NOMO-1 (cell line): ENCODE results near the gene WRAP53.

Experiments used
- DNase-seq, 2 experiments: peaks; one replicate each; lab custom pipeline; 2025; ENCODE audit not compliant: unreplicated experiment in 2 of 2; lab: John Stamatoyannopoulos, UW

WRAP53 gene

GRCh38 chr17:7677388-7678067 lies 10.7 kb upstream of the WRAP53 start:
- DNase-seq: no peak

DNA sequence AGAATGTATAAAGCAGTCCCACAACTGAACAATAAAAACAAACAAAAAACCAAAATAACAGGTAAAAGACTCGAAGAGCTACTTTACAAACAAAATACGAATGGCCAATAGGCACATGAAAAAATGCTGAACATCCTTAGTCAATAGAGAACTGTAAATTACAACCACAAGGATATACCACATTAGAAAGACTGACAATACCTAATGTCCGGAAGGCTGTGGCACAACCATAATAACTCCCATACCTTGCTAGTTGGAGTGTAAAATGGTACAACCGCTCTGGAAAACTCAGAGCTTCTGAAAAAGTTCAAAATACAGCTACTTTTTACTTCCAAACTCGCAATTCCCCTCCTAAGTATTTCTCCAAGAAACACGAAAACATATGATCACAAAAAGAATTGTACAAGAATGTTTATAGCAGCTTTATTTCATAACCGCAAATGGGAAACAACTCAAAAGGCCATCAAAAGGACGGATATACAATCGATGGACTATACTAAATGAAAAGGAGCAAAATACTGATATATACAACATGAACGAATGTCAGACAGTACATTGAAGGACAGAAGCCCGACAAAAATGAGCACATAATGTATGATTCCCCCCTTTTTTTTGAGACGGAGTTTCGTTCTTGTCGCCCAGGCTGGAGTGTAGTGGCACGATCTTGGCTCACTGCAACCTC lies 3.3 kb upstream of the WRAP53 start:
- DNase-seq: no peak

DNA sequence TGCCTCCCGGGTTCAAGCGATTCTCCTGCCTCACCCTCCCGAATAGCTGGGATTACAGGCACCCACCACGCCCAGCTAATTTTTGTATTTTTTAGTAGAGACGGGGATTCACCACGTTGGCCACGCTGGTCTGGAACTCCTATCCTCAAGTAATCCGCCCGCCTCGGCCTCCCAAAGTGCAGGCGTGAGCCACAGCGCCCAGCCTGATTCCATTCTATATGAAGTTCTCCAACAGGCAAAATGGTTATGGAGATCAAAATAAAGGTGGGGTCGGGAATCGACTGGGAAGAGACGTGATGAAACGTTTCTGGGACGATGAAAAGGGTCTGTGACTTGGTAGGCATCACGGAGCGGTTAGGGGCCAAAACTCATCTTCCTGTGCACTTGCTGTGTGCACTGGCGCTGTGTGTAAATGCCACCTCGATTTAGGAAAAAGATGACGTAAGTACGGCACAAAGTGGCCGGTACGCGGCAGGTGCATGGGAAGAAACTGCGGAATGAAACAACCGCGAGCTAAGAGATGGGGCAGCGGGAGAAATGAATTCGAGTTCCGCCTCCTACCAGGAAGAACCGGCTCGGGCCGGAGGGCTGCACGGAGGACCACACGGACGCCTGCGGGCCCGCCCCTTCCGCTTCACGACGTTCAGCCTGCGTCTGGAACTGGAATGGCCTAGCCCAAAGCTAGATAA lies 2.6 kb upstream of the WRAP53 start:
- DNase-seq: peak; percentile 91 to 96

- DNase-seq: peak; percentile 87 to 96
Observed at GRCh38 chr17:7686222-7687071, 1.8 kb upstream of the WRAP53 start.

- DNase-seq: peak; percentile 93 to 95
Observed at GRCh38 chr17:7687072-7687907, 987 bp upstream of the WRAP53 start, which contains the start of gene TP53. Gene TP53, minus strand, starts transcription at chr17:7687490. Its CDS starts 10,896 bp downstream, at chr17:7676594.

DNA sequence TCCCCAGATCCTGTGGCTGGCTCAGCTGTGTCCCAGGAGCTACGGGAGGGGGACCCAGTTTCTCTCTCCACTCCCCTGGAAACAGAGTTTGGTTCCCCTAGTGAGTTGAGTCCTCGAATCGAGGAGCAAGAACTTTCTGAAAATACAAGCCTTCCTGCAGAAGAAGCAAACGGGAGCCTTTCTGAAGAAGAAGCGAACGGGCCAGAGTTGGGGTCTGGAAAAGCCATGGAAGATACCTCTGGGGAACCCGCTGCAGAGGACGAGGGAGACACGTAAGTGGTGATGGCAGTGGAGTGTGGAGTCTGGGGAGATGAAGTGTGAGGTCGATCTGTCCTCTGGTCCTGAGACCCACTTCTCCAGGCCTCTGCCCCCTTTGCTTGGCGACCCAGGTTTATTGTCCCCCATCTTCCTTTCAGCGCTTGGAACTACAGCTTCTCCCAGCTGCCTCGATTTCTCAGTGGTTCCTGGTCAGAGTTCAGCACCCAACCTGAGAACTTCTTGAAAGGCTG lies 585 bp downstream of the WRAP53 start:
- no peak for DNase-seq

- no peak for DNase-seq
Observed at GRCh38 chr17:7695586-7695985, 7.3 kb downstream of the WRAP53 start.

- DNase-seq: no peak
Observed at GRCh38 chr17:7697828-7698588, 9.7 kb downstream of the WRAP53 start.

DNA sequence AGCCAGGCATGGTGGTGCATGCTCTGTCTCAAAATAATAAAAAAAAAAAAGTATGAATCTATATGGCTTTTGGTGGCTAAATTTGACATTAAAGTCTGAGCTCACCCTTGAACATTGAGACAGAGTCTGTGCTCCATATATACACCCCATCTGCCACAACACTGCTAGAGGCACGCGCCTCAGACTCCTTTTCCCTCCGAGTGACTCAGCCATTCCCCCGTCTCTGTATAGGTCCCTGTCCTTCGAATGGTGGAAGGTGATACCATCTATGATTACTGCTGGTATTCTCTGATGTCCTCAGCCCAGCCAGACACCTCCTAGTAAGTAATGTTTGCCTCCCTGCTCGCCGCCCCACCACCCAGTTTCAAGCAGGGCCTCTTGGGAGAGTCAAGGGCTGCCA lies 12.2 kb downstream of the WRAP53 start:
- DNase-seq: no peak

GRCh38 chr17:7701681-7702080 lies 13.4 kb downstream of the WRAP53 start:
- no peak for DNase-seq

GRCh38 chr17:7702776-7703175 lies 14.5 kb downstream of the WRAP53 start:
- no peak for DNase-seq

DNA sequence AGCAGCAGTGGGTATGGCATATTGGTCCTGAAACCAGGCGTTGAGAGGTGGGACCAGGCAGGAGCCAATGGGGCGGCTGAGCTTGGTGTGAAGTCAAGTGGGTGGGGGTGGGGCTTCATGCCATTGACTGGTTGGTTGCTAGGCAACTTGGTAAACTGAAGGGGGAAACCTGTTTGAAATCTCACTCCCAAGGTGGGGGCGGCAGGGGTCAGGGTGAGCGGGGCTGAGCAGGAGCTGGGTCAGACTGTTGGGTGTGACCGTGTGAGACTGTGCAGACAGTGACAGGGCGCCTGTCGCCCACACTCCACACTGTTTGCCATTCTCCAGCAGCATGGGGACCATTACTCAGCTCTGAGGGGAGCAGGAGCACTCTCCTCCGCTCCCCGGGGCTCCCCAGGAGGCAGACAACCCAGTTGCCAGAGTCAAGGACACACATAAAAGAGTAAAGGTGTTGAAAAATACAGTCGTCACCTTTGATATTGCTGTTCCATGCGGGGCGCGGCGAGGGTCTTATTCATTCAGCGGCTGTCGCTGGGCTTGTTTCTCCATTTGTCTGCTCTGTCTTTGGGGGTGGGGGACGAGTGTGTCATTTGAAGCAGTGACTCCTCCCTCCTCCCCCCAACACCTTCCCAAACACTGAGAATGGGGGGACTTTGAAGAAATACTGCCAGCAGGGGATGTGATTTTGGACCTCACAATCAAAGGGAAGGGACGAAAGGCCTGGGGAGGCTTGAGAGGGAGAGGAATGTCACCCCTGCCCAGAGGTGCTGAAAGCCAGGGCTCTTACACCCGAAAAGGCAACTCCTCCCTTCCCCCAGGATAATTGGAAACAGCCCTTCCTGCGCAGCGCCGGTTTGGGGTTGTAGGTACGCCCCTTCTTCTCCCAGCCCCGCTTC lies 15.6 kb downstream of the WRAP53 start:
- no peak for DNase-seq

GRCh38 chr17:7704601-7705268 lies 16.5 kb downstream of the WRAP53 start, which contains the start of gene EFNB3:
Gene EFNB3, plus strand, starts transcription at chr17:7705202. Its CDS starts 397 bp downstream, at chr17:7705599.
- DNase-seq: no peak

DNA sequence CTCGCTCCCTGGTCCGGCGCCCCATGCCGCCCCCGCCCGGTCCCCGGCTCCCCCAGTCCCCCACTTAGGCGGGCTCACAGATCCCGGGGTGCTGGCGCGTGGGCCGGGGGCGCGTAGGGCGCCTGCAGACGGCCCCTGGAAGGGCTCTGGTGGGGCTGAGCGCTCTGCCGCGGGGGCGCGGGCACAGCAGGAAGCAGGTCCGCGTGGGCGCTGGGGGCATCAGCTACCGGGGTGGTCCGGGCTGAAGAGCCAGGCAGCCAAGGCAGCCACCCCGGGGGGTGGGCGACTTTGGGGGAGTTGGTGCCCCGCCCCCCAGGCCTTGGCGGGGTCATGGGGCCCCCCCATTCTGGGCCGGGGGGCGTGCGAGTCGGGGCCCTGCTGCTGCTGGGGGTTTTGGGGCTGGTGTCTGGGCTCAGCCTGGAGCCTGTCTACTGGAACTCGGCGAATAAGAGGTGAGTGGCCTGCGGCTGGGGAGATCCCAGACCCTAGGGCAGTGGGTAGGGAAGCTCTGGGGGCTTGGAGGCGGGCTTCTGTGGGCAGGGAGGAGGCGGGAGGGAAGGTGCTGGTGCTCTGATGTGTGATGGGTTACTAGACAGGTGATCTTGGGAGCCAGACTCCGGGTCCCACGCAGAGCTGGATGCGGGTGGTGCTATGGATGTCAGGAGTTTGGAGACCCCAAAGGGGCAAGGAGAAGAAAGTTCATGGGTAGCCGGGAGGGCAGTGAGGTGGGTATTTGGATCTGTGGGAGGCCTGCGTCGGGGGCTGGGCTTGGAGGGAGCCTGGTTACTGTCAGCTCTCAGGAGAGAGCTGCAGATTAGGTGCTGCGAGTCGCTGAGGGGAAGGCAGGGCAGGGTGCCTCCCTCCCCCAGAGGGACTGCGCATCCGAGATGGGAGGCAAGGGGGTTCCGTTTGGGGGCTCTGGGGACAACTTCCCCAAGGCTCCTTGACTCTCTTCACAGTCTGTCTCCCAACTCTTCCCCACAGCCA lies 17.3 kb downstream of the WRAP53 start:
- DNase-seq: no peak

DNA sequence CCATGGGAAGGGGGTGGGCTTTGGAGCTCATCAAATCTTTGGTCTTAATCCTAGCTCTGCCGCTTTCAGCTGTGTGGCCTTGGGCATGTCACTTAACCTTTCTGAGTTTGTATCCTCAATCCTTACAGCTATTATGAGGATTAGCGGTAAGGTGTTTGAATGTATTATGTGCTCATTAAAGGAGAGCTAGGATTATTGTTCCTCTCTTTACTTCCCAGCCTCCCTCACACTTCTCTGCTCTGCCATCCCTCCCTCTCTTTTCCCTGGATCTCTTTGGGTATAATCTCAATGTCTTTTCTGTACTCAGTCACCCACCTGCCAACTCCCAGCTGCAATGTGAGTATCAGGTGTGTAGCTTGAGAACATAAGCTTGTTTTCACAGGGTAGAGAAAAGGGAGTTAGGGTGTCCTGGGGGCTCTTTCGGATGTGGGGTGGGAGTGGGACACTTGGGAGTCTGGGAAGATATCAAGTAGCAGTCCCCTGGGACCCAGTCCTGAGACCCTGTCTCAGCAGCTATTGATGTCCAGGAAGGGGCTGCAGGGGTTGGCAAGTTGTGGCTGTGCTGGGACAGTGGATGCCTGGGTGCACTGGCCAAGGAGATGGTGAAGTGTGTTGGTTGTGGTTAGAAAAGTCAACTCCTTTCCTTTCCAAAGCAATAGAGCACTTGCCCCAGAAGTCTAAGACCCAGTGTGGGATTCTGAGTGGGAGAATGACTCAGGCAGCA lies 18.5 kb downstream of the WRAP53 start:
- no peak for DNase-seq

DNA sequence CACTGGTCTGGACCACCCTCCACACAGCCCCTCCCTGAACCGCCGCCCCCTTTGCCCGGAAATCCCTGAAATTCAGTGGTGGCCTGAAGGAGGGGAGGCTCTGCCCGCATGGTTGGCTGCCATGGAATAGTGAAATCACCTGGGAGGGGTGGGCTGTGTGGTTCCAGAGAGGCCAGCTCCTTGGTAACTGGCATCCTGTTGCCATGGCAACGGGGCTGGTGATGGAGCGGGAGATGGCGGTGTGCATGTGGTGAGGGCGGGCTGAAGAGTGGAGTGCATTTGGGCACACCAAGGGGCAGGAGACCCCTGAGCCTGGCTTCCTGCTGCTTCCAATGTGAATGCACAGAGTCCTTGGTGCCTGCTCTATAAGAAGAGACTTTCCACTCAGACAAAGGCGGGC lies 19.2 kb downstream of the WRAP53 start:
- no peak for DNase-seq
